Ascending aorta (tissue), 2 donors: ENCODE measurements around the gene PRPS1L1. TPM values are rescaled to one million over a fixed set of nuclear protein-coding genes. Genes with fewer than 3 reads are reported as not detected.

Experiments used
- DNase-seq, 2 donors: peaks; one replicate each; pipeline ENCODE4 v3.0.0-alpha.2; 2019; ENCODE audit warnings: low spot score in 2 of 2
- H3K27ac ChIP-seq, 2 donors: fragments of 200-600 bp; sonication (generic); one replicate each; pipeline ENCODE4 v1.5.1; 2016 to 2017; ENCODE audit warnings: mild to moderate bottlenecking in 1 of 2
- H3K27me3 ChIP-seq: fragments of 200-600 bp; sonication (generic); one replicate; pipeline ENCODE4 v1.5.1; 2017
- H3K36me3 ChIP-seq, 2 donors: fragments of 200-600 bp; sonication (generic); one replicate each; pipeline ENCODE4 v1.5.1; 2016
- H3K4me1 ChIP-seq, 2 donors: fragments of 200-600 bp; sonication (generic); one replicate each; pipeline ENCODE4 v1.5.1; 2016 to 2017; ENCODE audit warnings: mild to moderate bottlenecking in 1 of 2
- H3K4me3 ChIP-seq, 2 donors: fragments of 200-600 bp; sonication (generic); one replicate each; pipeline ENCODE4 v1.5.1; 2016 to 2017; ENCODE audit warnings: mild to moderate bottlenecking in 1 of 2
- H3K9me3 ChIP-seq, 2 donors: fragments of 200-600 bp; sonication (generic); one replicate each; pipeline ENCODE4 v1.5.1; 2016
- intact Hi-C: fragments of 100-400 bp; cut with DNase I; formaldehyde crosslinking; loops from one replicate; pipeline ENCODE4 v1.15.1; 2023
- total RNA-seq: library from RNA; depleted of rRNA; stranded (reverse); fragments of >200 nt; gene quantifications from one replicate; pipeline ENCODE4 v1.1.0, GENCODE V29; 2016
- TF ChIP-seq, protein P1 (sequence below), 3 experiments: fragments of 200-600 bp in 2 of 3; fragments of 450-650 bp in 1 of 3; sonication (generic) in 2 of 3; IDR thresholded peaks; one replicate each; pipeline ENCODE4 v1.5.1; 2016 to 2019; ENCODE audit warnings: antibody characterized with exemption in 3 of 3, mild to moderate bottlenecking in 1 of 3, moderate library complexity in 1 of 3

PRPS1L1 gene
- total RNA-seq, 1 donor from 2014 or later, result not detected

DNA sequence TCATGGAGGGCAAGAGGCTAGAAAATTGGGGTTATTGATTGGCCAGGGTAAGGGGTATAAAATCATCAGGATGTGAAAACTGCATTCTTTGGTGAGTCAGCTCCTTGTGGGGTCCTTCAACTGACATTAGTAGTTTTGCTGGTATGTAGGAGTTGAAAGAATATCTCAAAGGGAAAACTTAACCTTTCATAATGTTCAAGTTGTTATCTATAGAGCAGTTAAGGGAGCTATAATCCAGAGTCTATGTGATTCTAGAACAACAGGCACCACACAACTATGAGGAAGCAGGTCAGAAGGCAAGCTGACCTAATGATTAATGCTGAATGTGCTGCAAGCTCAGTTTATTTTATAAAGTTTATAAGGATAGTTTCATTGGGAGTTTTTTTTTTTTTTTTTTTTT is 13.7 kb downstream of the PRPS1L1 start:
- no peak overlapping the region for H3K4me3 ChIP-seq
- DNase-seq, result no peak
- no peak overlapping the region for H3K27ac ChIP-seq
- H3K4me1 ChIP-seq, result no peaks in the 10 kb centered on the region
- no peaks in the 10 kb centered on the region for H3K36me3 ChIP-seq
- H3K27me3 ChIP-seq, result no peaks in the 10 kb centered on the region
- no peaks in the 10 kb centered on the region for H3K9me3 ChIP-seq
- intact Hi-C loops, result no loop called here
- TF ChIP-seq, protein P1, sequence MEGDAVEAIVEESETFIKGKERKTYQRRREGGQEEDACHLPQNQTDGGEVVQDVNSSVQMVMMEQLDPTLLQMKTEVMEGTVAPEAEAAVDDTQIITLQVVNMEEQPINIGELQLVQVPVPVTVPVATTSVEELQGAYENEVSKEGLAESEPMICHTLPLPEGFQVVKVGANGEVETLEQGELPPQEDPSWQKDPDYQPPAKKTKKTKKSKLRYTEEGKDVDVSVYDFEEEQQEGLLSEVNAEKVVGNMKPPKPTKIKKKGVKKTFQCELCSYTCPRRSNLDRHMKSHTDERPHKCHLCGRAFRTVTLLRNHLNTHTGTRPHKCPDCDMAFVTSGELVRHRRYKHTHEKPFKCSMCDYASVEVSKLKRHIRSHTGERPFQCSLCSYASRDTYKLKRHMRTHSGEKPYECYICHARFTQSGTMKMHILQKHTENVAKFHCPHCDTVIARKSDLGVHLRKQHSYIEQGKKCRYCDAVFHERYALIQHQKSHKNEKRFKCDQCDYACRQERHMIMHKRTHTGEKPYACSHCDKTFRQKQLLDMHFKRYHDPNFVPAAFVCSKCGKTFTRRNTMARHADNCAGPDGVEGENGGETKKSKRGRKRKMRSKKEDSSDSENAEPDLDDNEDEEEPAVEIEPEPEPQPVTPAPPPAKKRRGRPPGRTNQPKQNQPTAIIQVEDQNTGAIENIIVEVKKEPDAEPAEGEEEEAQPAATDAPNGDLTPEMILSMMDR (IDR thresholded peaks at IDR 0.05), result no peak

DNA sequence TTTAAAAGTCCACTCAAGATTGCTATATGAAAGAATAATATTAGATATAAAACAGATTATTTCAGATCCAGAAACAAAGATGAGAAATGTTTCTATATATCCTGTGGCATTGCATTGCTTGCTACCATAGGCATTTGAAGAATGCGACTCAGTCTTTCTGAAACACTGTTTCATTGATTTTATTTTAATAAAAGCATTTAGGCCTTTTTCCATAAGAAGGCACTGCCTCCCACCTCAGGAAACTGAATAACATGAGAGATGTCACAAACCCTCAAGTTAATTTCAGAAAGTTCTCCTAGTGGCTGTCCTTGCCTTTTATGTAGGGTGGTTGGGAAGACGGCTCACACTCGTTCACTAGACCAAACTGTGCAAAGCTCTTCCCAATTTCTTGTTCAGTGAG is 23.3 kb downstream of the PRPS1L1 start:
- DNase-seq, result no peak
- intact Hi-C loops, result no loop called here
- TF ChIP-seq, protein P1 (IDR thresholded peaks at IDR 0.05), result no peak
- H3K36me3 ChIP-seq, result no peaks in the 10 kb centered on the region
- H3K4me3 ChIP-seq, result no peak overlapping the region
- H3K4me1 ChIP-seq, result no peaks in the 10 kb centered on the region
- H3K27me3 ChIP-seq, result no peaks in the 10 kb centered on the region
- H3K27ac ChIP-seq, result no peak overlapping the region
- peaks cover 0 to 3% of the 10 kb centered on the region in 2 donors for H3K9me3 ChIP-seq

DNA sequence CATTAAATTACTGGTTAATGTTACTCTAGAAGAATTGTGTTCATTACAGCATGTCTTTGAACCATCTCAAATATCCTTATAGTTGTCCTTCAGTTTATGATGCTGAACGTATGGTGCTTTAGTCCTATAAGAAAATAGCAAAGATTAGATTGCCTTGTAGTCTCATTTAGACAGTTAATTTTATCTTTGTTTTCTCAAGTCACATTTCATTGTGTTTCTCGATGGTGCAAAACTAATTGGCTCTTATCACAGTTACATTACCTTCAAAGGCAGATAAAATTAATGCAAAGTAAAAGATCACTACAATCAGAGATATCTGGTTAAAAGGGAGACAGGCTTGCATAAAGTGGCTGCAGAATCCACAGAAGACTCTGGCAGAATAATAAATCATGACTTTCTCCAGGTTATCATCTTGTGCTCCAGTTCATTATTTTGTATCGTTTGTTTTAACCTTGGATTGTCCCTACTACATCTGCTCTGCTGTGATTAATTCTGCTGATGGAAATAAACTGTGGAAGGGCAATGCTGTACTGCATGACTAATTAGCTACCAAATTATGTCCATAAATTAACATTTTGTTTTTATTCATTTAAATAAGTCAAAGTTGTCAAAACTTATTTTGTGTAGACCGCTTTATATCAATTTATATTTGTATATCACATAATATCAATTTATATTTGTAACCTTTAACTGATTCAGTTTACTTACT is 24.2 kb downstream of the PRPS1L1 start:
- TF ChIP-seq, protein P1 (IDR thresholded peaks at IDR 0.05), result no peak
- H3K4me3 ChIP-seq, result no peak overlapping the region
- DNase-seq, result no peak
- intact Hi-C loops, result no loop called here
- no peaks in the 10 kb centered on the region for H3K36me3 ChIP-seq
- H3K27ac ChIP-seq, result no peak overlapping the region
- H3K27me3 ChIP-seq, result no peaks in the 10 kb centered on the region
- no peaks in the 10 kb centered on the region for H3K4me1 ChIP-seq
- H3K9me3 ChIP-seq, result peaks cover 0 to 3% of the 10 kb centered on the region in 2 donors

DNA sequence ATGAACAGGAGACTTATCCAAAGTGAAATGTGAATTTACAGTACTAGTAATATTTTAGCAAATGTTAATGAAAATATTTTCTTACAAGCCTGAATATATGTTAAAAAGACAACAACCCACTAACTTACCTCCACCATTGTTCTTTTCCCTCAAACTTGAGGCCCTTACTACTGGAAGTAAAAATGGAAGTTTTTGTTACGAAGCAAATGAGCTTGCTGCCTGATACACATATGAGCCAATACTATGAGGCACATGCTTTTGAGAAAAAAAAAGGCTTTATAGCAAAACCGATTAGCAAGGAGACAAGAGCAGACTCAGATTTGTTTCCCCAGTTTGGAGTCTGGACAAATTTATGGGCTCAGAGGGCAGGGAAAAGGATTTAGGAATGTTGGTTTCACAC is 29.0 kb downstream of the PRPS1L1 start:
- intact Hi-C loops, result no loop called here
- no peaks in the 10 kb centered on the region for H3K36me3 ChIP-seq
- DNase-seq, result no peak
- no peaks in the 10 kb centered on the region for H3K9me3 ChIP-seq
- no peaks in the 10 kb centered on the region for H3K27me3 ChIP-seq
- no peaks in the 10 kb centered on the region for H3K4me1 ChIP-seq
- TF ChIP-seq, protein P1 (IDR thresholded peaks at IDR 0.05), result no peak
- H3K27ac ChIP-seq, result no peak overlapping the region
- H3K4me3 ChIP-seq, result no peak overlapping the region

DNA sequence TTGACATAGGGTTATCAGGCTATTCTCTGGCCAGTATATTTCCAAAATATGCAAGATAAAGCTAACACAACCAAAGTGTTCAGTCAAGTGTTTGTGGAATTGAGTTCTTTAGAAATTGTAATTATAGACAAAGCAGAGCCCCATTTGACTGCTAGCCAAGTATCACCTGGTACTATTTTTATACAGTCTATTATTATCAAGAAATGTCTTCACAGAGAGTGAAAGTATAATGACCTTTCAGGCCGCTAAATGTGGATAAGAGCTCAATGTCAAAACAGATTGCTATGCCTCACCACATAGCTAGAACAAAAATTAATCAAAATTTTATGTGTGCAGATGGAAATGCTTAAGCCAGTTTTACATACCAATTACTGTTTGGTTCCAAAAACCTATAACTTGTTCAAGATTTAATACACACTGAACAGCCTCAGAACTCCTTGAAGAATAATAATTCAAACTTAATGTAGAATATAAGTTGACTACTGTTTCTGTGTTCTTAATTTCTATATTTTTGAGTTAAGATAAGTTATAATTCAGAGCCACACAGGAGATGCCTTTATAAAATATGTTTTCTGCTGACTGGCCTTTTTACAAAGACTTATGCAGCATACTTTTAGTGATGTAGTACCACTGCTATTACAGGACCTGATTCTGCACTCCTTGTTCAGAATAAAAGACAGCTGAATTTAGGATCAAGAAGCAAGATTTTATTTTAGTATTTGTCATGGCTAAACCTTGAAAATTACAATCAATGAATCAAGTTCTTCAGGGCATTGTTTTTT is 31.0 kb downstream of the PRPS1L1 start:
- Histone ChIP-seq H3K36me3 (no peaks in the 10 kb centered on the region), H3K9me3 (no peaks in the 10 kb centered on the region), H3K4me1 (no peaks in the 10 kb centered on the region), H3K4me3 (no peak overlapping the region), H3K27me3 (no peaks in the 10 kb centered on the region), H3K27ac (no peak overlapping the region)
- no peak for DNase-seq
- intact Hi-C loops, result no loop called here
- TF ChIP-seq, protein P1 (IDR thresholded peaks at IDR 0.05), result no peak
